Measurements from ENCODE around the gene MYL12A. TPM values are rescaled to one million over a fixed set of nuclear protein-coding genes. Genes with fewer than 3 reads are reported as not detected.

MYL12A gene
- total and polyA plus RNA-seq, 2 of the 8 experiments (the other 6 are each of a cell fraction or from before 2014, with no cell fraction given): 188 to 247 TPM

DNA sequence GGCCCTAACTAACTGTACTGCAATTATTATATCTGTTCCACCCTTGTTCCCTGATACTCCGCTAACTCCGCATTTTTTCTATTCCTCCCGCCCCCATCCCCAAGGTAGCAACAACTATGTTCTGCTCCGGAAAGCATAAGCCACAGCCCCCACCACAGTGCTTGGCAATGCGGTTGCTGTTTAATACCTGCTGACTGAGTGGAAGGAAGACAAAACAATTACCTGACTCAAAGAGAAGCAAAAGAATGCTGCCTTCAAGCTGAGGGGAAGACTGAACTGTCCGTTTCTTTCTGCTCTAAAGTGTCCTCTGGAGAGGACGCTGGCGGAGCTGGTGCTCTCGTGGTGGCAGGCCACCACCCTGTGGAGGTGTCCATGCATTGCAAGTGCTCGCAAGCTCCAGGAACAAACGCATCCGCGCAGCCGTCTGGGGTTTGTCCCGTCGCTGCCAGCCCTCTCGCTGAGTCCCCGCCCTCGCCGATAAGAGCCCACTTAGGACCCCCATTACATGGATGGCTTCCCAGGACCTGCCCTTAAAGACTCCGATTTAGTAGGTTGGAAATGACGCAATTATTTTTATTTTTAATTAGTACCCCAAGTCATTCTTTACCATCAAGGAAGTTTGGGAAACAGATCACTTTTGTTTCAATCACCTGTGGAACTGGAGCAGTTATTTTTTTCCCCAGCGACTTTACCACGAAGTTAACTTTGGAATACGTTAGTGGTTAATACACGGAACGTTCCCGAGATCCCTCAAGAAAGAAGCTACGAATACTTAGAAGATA is 1.6 kb upstream of the MYL12A start:
- H4K5ac ChIP-seq (ENCODE audit: insufficient read length, low read depth, low read length): no peak overlapping the region
- no peak overlapping the region for H3K4ac ChIP-seq (replicated peaks; ENCODE audit: insufficient read length, low read depth, low read length)
- no peaks in the 10 kb centered on the region for H3K27me3 ChIP-seq (replicated peaks in 1 of 4; ENCODE audit: control insufficient read depth in 3 of 4, extremely low read depth in 1 of 4, insufficient read depth in 3 of 4, low read length in 3 of 4)
- H3K56ac ChIP-seq (replicated peaks; ENCODE audit: insufficient read length, low read depth, low read length): no peak overlapping the region
- H3K36me3 ChIP-seq (ENCODE audit: control insufficient read depth in 2 of 4, insufficient read depth in 4 of 4, low read length in 3 of 4): peaks cover 0 to 4% (median 3%) of the 10 kb centered on the region in 4 experiments; a peak in 4 of 8 replicates
- DNase-seq (ENCODE audit: low read depth in 1 of 2, low spot score in 2 of 2) (peak; percentile 81 to 85), FAIRE-seq (peak; percentile 58)
- no peak overlapping the region for H2BK12ac ChIP-seq (ENCODE audit: low read depth, low read length)
- 22% methylated on average over 29 of the region's 29 CpGs; no CpG with 5 or more reads in 1 of the 2 experiments for WGBS, 2 experiments (ENCODE audit: extremely low coverage in 1 of 2, insufficient coverage in 1 of 2, insufficient read length in 1 of 2, insufficient replicate concordance in 2 of 2, low coverage in 1 of 2, low lambda C conversion rate in 2 of 2, missing lambda C conversion rate in 1 of 2)
- no peak overlapping the region for H3K23ac ChIP-seq (ENCODE audit: insufficient read length)
- H3K4me3 ChIP-seq (ENCODE audit: extremely low read depth in 1 of 4, insufficient read depth in 2 of 4, low read depth in 3 of 4, low read length in 4 of 4): peak overlapping the region; percentile 45 to 91 (median 54); a peak in 7 of 8 replicates
- peak overlapping the region; percentile 65 to 83 for H3K4me2 ChIP-seq (ENCODE audit: insufficient read depth in 1 of 2, low read depth in 2 of 2, low read length in 2 of 2)
- no peak overlapping the region for H4K8ac ChIP-seq (ENCODE audit: extremely low read depth, insufficient read depth, low read length)
- H4K20me1 ChIP-seq (replicated peaks in 1 of 2; ENCODE audit: control insufficient read depth in 1 of 2, insufficient read depth in 2 of 2, low read length in 2 of 2): peaks cover 0 to 10% of the 10 kb centered on the region in 2 experiments
- no peak overlapping the region for H4K91ac ChIP-seq (replicated peaks; ENCODE audit: insufficient read length, low read length)
- H3K14ac ChIP-seq (ENCODE audit: insufficient read length): no peak overlapping the region
- H2BK5ac ChIP-seq (ENCODE audit: low read depth, low read length): 0 out of 2 replicates have a peak overlapping the region, but pooled peaks have one; percentile 64
- no peak overlapping the region for H2BK15ac ChIP-seq (ENCODE audit: low read length)
- peaks cover 0 to 9% (median 1%) of the 10 kb centered on the region in 4 experiments; a peak in 2 of 7 replicates for H3K4me1 ChIP-seq (replicated peaks in 1 of 4; ENCODE audit: control insufficient read depth in 3 of 4, insufficient read depth in 4 of 4, low read length in 3 of 4)
- H3K79me1 ChIP-seq (ENCODE audit: low read depth, low read length): no peaks in the 10 kb centered on the region
- no peak overlapping the region; a peak in 2 of 7 replicates for H3K9ac ChIP-seq (replicated peaks in 1 of 4; ENCODE audit: extremely low read depth in 1 of 4, low read depth in 3 of 4, low read length in 3 of 4)
- no peak overlapping the region for H2AK5ac ChIP-seq (ENCODE audit: low read depth, low read length)
- CTCF ChIA-PET (ENCODE audit: partially characterized antibody): interaction anchor here (0.6 to 3.0 kb wide), 39 partner anchors 10 to 420 kb away, joined by 3 to 22 read pairs (median 3); partner anchors contain the start of gene MYOM1
- peaks cover 8 to 34% of the 10 kb centered on the region in 2 experiments; a peak in 3 of 4 replicates for H3K79me2 ChIP-seq (ENCODE audit: control insufficient read depth in 1 of 2, insufficient read depth in 2 of 2, low read length in 2 of 2)
- POLR2A ChIA-PET (ENCODE audit: partially characterized antibody): interaction anchor here (0.6 to 3.1 kb wide), 9 partner anchors 18 to 590 kb away, joined by 3 to 26 read pairs (median 4); partner anchors contain the start of gene SMCHD1
- peaks cover 7% of the 10 kb centered on the region; the same call in 1 of the 2 replicates for H3K23me2 ChIP-seq (ENCODE audit: low read depth, low read length)
- peak overlapping the region; percentile 85; the same call in 1 of the 2 replicates for H3K18ac ChIP-seq (ENCODE audit: extremely low read depth, low read length)
- H3K9me3 ChIP-seq (ENCODE audit: insufficient read depth in 2 of 2, low read depth in 1 of 2, low read length in 1 of 2): peaks cover 7 to 12% of the 10 kb centered on the region in 2 experiments; a peak in 3 of 4 replicates
- peak overlapping the region; percentile 68; the same call in 1 of the 2 replicates for H2AFZ ChIP-seq (ENCODE audit: low read length)
- no peak overlapping the region for H2BK20ac ChIP-seq (ENCODE audit: low read length)
- H3K27ac ChIP-seq (ENCODE audit: low read depth, low read length): no peak overlapping the region
- no peak overlapping the region for H2BK120ac ChIP-seq (replicated peaks; ENCODE audit: low read depth, low read length)
- TF ChIP-seq CREB1 (IDR thresholded peaks at IDR 0.05) (no peak; the same call in 1 of the 2 replicates), SP4 (IDR thresholded peaks at IDR 0.05; ENCODE audit: low read length) (no peak), RXRA (IDR thresholded peaks at IDR 0.05; ENCODE audit: insufficient read depth, low read depth, low read length) (no peak), TAF7 (optimal IDR thresholded peaks at IDR 0.05; ENCODE audit: borderline replicate concordance, low read depth, low read length) (no peak), EP300 (IDR thresholded peaks at IDR 0.05; ENCODE audit: borderline replicate concordance in 1 of 2, low read depth in 2 of 2, low read length in 2 of 2) (0 out of 3 replicates have a peak, but pooled peaks of 1 of the 2 experiments have one; percentile 19), RAD21 (IDR thresholded peaks at IDR 0.05 in 1 of 2, conservative IDR thresholded peaks at IDR 0.05 in 1 of 2; ENCODE audit: low read depth in 2 of 2, low read length in 2 of 2) (peak; percentile 99 to 100), POU5F1 (IDR thresholded peaks at IDR 0.05; ENCODE audit: low read depth, low read length) (no peak), TBP (IDR thresholded peaks at IDR 0.05; ENCODE audit: low read depth, low read length) (peak; percentile 51; the same call in 1 of the 2 replicates)
